ENCODE results near the gene MPRIP. TPM values are rescaled to one million over a fixed set of nuclear protein-coding genes. Genes with fewer than 3 reads are reported as not detected.

Gene MPRIP
- total RNA-seq, 8 experiments from 2014 or later: 35.0 to 136 (median 91.5) TPM

DNA sequence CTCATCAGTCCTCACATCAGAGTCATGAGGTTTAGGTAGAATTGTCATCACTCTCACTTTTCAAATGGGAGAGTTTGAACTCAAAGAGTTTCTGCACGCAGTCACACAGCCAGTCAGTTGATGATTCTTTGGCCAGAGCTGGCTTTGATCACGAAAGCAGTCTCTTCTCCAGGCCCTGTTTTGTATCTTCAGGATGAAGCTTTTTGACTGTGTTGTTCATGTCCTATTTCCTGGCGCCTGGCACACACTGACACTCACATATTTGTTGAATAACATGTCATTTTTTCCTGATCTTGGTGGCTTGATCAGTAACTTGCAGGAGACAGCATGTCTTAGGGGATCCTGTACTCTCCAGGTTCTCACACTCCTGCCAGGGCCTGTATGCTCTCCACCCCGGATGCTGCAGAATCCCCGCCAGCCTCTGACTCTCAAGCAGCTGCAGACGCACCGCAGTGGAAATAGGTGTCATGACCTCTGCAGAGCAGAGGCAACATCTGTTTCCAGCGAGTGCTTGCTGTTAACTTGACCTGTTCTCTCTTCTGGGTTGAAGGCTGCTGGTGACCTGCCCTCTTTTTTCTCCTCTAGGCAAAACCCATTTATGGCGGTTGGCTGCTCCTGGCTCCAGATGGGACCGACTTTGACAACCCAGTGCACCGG, 33.0 kb downstream of the MPRIP start:
- WGBS, 10 experiments: 0 to 66% (median 53%) methylated on average over 1 to 6 of the region's 11 CpGs; no CpG with 5 or more reads in 2 of the 10 experiments
- peaks cover 14 to 15% of the 10 kb centered on the region in 2 donors for H3K4me1 ChIP-seq (replicated peaks in 1 of 2)
- no peak overlapping the region for H3K4me3 ChIP-seq
- in situ Hi-C loops (cut with MboI; ENCODE audit: low pct_unique_long_range_greater_than_20kb in 2 of 9, low sequenced_read_pairs in 9 of 9, unreplicated experiment in 9 of 9): no loop called here
- peak overlapping the region in 1 of 2 donors; percentile 54 for H3K27ac ChIP-seq
- peak in 7 of 8 experiments; percentile 39 to 88 (median 77) for ATAC-seq (replicated peaks in 6 of 8)

DNA sequence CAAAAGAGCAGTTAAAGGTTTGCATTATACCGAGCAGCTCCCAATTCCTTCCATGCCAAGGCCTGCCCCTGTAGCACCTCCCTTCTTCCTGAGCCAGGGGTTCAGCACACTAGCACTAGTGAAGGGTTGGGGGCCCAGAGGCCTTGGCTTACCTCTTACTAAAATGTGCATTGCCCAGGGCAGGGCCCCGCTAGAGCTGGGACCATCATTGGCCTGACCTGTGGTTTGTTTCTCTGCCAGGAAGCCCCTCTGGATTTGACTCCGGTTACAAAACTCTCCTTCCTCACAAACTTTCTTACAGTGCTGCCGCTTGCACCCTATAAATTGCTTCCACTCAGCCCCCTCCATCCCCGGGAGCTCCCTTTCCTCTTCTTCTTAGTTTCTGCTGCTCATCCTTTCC, 33.8 kb downstream of the MPRIP start:
- in situ Hi-C loops (cut with MboI; ENCODE audit: low pct_unique_long_range_greater_than_20kb in 2 of 9, low sequenced_read_pairs in 9 of 9, unreplicated experiment in 9 of 9): no loop called here
- Histone ChIP-seq H3K27ac (peak overlapping the region; percentile 28 to 54), H3K4me1 (replicated peaks in 1 of 2) (peaks cover 14 to 15% of the 10 kb centered on the region in 2 donors), H3K4me3 (no peak overlapping the region)
- ATAC-seq (replicated peaks in 6 of 8): no peak
- 40 to 94% (median 87%) methylated on average over 1 to 5 of the region's 5 CpGs; no CpG with 5 or more reads in 4 of the 10 experiments for WGBS, 10 experiments

DNA sequence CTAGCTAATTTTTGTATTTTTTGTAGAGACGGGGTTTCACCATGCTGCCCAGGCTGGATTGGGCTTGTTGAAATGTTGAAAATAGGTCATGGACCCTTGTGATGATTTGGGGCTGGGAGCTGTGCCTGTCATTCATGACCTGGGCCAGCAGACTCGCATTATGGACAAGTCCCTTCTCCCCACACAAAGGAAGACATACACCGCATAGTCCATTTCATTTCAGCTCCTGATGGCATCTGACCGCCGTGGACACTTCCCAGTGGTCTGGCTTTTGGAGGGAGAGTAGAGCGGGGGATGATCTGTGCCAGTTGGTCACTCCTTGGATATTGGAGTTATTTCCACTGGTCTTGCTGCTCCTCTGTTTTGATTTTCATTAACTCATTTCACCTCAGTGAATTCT, 34.8 kb downstream of the MPRIP start:
- no peak for ATAC-seq (replicated peaks in 6 of 8)
- 96 to 100% (median 99%) methylated on average over 1 to 6 of the region's 6 CpGs; no CpG with 5 or more reads in 4 of the 10 experiments for WGBS, 10 experiments
- H3K27ac ChIP-seq: no peak overlapping the region
- in situ Hi-C loops (cut with MboI; ENCODE audit: low pct_unique_long_range_greater_than_20kb in 2 of 9, low sequenced_read_pairs in 9 of 9, unreplicated experiment in 9 of 9): no loop called here
- peaks cover 14 to 15% of the 10 kb centered on the region in 2 donors for H3K4me1 ChIP-seq (replicated peaks in 1 of 2)
- H3K4me3 ChIP-seq: no peak overlapping the region

DNA sequence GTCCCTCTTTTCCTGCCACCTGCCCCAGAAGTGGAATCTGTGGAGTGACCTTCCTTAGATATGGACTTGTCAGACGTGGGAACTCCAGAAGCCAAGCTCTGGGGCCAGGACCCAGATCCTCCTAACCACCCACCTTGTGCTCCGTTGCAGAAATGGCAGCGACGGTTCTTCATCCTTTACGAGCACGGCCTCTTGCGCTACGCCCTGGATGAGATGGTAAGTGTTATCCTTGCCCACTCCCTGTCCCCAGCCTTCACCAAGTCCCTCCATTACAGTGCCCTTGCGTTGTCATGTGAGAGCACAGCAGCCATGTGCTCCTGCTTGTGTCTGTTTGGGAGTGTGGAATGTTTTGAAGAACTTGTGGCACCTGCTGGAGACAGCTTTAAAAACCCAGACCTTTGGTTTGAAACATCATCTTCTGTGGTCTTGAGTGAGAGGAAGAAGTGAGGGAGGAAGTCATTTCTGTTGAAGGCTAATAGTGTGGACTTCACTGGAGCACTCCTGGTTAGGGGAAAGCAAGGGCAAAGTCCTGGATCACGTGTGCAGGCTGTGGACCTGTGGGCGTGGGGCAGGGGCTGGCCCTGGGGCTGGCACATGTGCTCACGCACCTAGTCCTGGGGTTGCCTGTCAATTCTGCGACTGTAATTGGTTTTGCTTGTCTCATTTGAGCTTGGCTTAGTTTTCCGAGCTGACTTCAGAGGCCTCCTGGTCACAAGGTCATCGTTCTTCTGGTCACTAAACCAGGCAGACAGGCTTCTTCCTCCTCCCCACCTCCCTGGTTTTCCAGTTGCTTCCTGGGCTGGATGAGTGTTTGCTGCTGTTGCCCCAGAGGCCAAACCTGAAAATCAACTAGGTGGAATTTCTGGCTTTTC, 35.8 kb downstream of the MPRIP start:
- no peak overlapping the region for H3K27ac ChIP-seq
- no peak for ATAC-seq (replicated peaks in 6 of 8)
- WGBS, 10 experiments: 65 to 100% (median 95%) methylated on average over 1 to 10 of the region's 15 CpGs; no CpG with 5 or more reads in 1 of the 10 experiments
- peaks cover 14 to 15% of the 10 kb centered on the region in 2 donors for H3K4me1 ChIP-seq (replicated peaks in 1 of 2)
- in situ Hi-C loops (cut with MboI; ENCODE audit: low pct_unique_long_range_greater_than_20kb in 2 of 9, low sequenced_read_pairs in 9 of 9, unreplicated experiment in 9 of 9): no loop called here
- no peak overlapping the region for H3K4me3 ChIP-seq

DNA sequence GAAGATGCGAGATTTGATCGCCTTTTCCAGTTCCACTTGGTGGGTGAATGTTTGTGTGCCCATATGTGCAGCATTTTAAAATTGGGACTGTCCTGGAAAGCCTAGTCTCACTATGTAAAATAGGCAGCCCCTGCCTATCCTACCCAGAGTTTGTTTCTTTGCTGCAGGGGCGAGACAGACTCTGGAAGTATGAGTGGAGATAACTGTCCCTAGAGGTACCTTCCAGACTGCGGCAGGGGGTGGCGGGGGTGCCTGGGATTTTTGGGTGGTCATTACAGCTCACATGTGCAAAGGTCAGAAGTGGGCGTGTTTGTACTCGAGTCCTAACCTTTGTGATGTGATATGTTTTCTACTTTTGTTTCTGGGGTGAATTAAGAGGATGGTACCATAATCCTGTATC, 36.6 kb downstream of the MPRIP start:
- H3K4me3 ChIP-seq: no peak overlapping the region
- no peak overlapping the region for H3K27ac ChIP-seq
- H3K4me1 ChIP-seq (replicated peaks in 1 of 2): peaks cover 14 to 15% of the 10 kb centered on the region in 2 donors
- ATAC-seq (replicated peaks in 6 of 8): no peak
- in situ Hi-C loops (cut with MboI; ENCODE audit: low pct_unique_long_range_greater_than_20kb in 2 of 9, low sequenced_read_pairs in 9 of 9, unreplicated experiment in 9 of 9): no loop called here
- WGBS, 10 experiments: 83 to 94% (median 89%) methylated on average over 1 to 3 of the region's 7 CpGs; no CpG with 5 or more reads in 6 of the 10 experiments

DNA sequence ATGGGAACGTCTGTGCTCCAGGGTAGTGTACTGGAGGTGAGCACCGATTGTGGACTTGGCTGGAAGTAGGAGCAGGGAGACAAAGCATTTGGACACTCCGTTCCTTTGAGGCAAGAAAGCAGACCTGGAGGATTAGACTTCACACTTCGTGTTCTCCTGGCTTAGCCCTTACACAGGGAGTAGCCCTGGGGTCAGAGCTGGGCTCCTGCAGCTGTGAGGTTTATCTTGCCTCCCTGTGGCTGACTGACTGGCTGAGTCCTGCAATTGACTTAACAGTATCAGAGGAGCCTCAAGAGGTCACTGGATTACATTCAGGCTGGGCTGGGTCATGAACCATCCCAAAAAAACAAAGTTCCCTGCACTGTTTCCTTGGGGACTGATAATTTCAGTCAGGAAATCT, 37.1 kb downstream of the MPRIP start:
- in situ Hi-C loops (cut with MboI; ENCODE audit: low pct_unique_long_range_greater_than_20kb in 2 of 9, low sequenced_read_pairs in 9 of 9, unreplicated experiment in 9 of 9): no loop called here
- H3K4me3 ChIP-seq: no peak overlapping the region
- H3K27ac ChIP-seq: no peak overlapping the region
- WGBS, 10 experiments: 50 to 100% (median 75%) methylated on average over 1 to 4 of the region's 4 CpGs; no CpG with 5 or more reads in 1 of the 10 experiments
- H3K4me1 ChIP-seq (replicated peaks in 1 of 2): peaks cover 14 to 15% of the 10 kb centered on the region in 2 donors
- no peak for ATAC-seq (replicated peaks in 6 of 8)

DNA sequence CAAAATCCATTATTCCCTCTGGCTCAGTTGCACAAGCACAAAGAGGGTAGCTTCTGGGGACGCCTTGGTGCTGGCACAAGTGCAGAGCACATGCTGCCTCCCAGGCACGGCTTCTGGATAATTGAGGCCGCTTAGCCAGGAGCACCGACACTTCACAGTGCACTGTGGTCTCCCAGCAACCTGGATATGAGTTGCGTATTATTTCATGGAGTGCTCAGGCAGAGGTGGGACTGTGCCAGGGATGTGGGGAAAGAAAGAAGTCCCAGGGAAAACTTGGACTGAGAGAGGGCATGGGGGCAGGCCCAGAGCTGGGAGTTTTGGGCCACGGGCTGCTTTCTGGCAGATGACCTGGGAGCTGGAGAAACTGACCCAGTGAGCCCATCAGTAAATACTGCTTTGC, 37.5 kb downstream of the MPRIP start:
- Histone ChIP-seq H3K4me3 (no peak overlapping the region), H3K27ac (no peak overlapping the region), H3K4me1 (replicated peaks in 1 of 2) (peaks cover 14 to 15% of the 10 kb centered on the region in 2 donors)
- peak in 1 of 8 experiments; percentile 24 for ATAC-seq (replicated peaks in 6 of 8)
- in situ Hi-C loops (cut with MboI; ENCODE audit: low pct_unique_long_range_greater_than_20kb in 2 of 9, low sequenced_read_pairs in 9 of 9, unreplicated experiment in 9 of 9): no loop called here
- 40 to 100% (median 90%) methylated on average over 1 to 3 of the region's 6 CpGs; no CpG with 5 or more reads in 4 of the 10 experiments for WGBS, 10 experiments

DNA sequence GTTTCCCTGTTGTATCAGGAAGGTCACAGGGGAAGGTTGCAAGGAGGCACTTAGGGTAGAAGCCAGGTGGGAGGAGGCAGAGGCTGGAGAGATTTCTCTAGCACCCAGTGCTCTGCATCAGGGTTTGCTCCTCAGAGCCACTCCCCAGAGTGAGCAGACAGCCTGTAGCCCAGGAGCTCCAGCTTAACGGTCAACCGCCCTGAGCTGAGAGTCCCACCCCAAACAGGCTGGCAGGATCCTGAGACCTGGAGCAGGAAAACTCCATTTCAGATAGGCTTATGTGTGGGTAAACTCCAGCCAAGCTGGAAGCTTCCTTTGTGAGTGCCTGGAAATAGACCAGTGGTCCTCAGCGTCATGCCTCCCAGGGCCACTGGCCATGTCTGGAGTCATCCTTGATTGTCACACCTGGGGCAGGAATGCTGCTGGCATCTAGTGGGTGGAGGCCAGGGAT, 37.9 kb downstream of the MPRIP start:
- Histone ChIP-seq H3K27ac (no peak overlapping the region), H3K4me3 (no peak overlapping the region), H3K4me1 (replicated peaks in 1 of 2) (peaks cover 10 to 11% of the 10 kb centered on the region in 2 donors)
- in situ Hi-C loops (cut with MboI; ENCODE audit: low pct_unique_long_range_greater_than_20kb in 2 of 9, low sequenced_read_pairs in 9 of 9, unreplicated experiment in 9 of 9): no loop called here
- WGBS, 10 experiments: 75 to 90% methylated on average over 3 of the region's 3 CpGs; no CpG with 5 or more reads in 8 of the 10 experiments
- ATAC-seq (replicated peaks in 6 of 8): peak in 2 of 8 experiments; percentile 38 to 52

DNA sequence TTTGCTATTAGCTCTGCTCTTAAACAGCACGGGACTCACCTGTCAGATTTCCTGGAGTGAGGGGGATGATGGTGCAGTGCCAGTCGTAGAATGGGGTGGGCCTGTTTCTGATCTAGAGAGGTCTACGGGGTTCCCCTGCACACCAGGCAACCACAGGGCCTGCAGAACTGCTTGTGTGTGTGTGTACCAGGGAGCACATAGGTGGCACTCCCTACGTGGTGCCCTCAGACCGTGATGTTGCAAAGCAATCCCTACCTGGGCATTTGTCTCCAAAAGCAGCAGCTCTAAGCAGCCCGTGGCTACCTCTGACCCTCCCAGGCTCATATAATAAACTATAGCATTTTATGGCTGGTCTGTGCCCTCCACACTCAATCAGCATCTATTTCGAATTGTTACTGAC, 38.5 kb downstream of the MPRIP start:
- Histone ChIP-seq H3K4me3 (no peak overlapping the region), H3K4me1 (replicated peaks in 1 of 2) (peaks cover 4 to 6% of the 10 kb centered on the region in 2 donors), H3K27ac (no peak overlapping the region)
- WGBS, 10 experiments: 63 to 100% (median 100%) methylated on average over 1 to 7 of the region's 7 CpGs; no CpG with 5 or more reads in 3 of the 10 experiments
- in situ Hi-C loops (cut with MboI; ENCODE audit: low pct_unique_long_range_greater_than_20kb in 2 of 9, low sequenced_read_pairs in 9 of 9, unreplicated experiment in 9 of 9): no loop called here
- ATAC-seq (replicated peaks in 6 of 8): no peak

DNA sequence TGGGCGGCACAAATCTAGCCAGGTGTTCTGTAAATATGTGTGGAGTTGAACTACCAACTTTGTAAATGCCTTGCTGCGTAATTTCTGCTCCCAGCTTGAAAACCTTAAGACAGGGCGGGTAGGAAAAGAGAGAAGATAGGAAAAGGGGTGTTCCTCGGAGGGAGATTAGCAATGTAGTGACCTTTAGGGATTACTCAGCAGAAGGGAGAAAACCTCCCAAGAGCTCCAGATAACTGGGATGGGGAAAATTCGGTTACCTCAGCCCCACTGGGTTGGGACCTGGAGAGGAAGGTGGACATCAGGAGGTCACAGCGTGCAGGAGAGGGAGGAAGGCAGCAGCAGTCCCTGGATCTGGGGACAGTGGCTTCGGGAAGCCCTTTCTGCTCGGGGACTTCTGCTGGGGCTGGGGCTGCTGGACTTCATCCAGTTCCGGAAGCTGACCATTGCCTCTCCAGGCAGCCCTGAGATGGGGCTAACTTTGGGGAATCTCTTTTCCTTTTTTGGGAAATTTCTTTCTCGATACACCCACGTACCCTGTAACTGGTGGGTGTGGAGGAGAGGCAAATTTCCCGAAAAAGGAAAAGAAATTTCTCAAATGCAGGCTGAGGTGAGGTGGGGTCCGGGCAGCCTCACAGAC, 39.2 kb downstream of the MPRIP start:
- WGBS, 10 experiments: 68 to 100% (median 92%) methylated on average over 1 to 10 of the region's 13 CpGs; no CpG with 5 or more reads in 1 of the 10 experiments
- Histone ChIP-seq H3K4me3 (no peak overlapping the region), H3K4me1 (replicated peaks in 1 of 2) (peaks cover 0 to 4% of the 10 kb centered on the region in 2 donors), H3K27ac (no peak overlapping the region)
- peak in 1 of 8 experiments; percentile 47 for ATAC-seq (replicated peaks in 6 of 8)
- in situ Hi-C loops (cut with MboI; ENCODE audit: low pct_unique_long_range_greater_than_20kb in 2 of 9, low sequenced_read_pairs in 9 of 9, unreplicated experiment in 9 of 9): no loop called here

DNA sequence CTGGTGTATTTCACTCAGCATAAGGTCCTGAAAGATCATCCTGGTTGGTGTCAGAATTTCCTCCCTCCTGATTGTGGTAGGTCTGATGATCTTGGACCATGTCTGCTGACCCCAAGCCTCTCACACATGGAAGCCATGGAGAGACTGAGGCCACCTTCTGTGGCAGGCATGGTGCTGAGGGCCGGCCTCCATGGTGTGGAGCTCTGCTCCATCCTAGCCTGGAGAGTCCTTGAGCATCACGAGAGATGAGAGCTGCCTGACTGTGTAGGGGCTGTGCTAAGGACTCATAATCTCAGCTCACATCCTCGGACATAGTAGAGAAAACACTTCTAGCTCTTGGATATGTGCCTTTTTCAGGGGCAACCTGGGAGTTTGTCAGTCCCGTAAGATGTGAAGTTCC, 40.6 kb downstream of the MPRIP start:
- Histone ChIP-seq H3K4me1 (replicated peaks in 1 of 2) (peaks cover 0 to 4% of the 10 kb centered on the region in 2 donors), H3K27ac (no peak overlapping the region), H3K4me3 (no peak overlapping the region)
- in situ Hi-C loops (cut with MboI; ENCODE audit: low pct_unique_long_range_greater_than_20kb in 2 of 9, low sequenced_read_pairs in 9 of 9, unreplicated experiment in 9 of 9): no loop called here
- ATAC-seq (replicated peaks in 6 of 8): no peak
- WGBS, 10 experiments: 60 to 100% (median 98%) methylated on average over 1 to 4 of the region's 4 CpGs; no CpG with 5 or more reads in 5 of the 10 experiments

DNA sequence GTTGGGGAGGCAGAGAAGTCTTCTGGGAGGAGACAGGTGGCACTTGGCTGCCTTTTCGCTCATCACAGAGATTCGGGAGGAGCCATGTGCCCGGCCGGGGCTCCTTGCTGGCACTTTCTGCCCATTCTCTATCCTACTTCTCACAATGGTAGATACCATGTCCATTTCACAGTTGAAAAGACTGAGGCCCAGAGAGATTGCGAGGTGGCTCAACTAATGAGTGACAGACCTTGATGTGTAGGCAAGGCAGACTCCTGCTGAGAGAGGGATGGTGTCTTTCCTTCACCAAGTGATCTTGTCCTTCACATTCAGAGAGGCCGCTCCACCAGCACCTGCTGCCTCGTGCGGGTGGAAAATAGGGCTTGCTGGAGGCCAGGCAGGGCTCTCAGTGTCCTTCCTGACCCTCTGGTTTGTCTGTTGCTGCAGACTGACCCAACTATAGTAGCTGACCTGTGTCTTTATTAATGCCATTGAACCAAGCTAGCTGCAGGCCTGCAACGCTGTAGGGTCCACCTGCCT, 42.1 kb downstream of the MPRIP start:
- in situ Hi-C loops (cut with MboI; ENCODE audit: low pct_unique_long_range_greater_than_20kb in 2 of 9, low sequenced_read_pairs in 9 of 9, unreplicated experiment in 9 of 9): no loop called here
- H3K27ac ChIP-seq: no peak overlapping the region
- WGBS, 10 experiments: 60 to 100% (median 86%) methylated on average over 1 to 8 of the region's 9 CpGs; no CpG with 5 or more reads in 4 of the 10 experiments
- no peaks in the 10 kb centered on the region for H3K4me1 ChIP-seq (replicated peaks in 1 of 2)
- no peak for ATAC-seq (replicated peaks in 6 of 8)
- H3K4me3 ChIP-seq: no peak overlapping the region
